ENCODE data around the gene SLC8B1.

GRCh38 chr12:113310489-113310888 lies 24.4 kb downstream of the SLC8B1 start:
- no peak for TF ChIP-seq SP1 (CRISPR knock-in tag; IDR thresholded peaks at IDR 0.05)
- no peak for TF ChIP-seq EZH2 (IDR thresholded peaks at IDR 0.05; ENCODE audit: borderline replicate concordance, low read depth, low read length)
- no peak for TF ChIP-seq MECOM (CRISPR knock-in tag; IDR thresholded peaks at IDR 0.05)
- no peak for TF ChIP-seq ETV5 (CRISPR knock-in tag; IDR thresholded peaks at IDR 0.05; ENCODE audit: low read depth)
- TF ChIP-seq, protein P1, sequence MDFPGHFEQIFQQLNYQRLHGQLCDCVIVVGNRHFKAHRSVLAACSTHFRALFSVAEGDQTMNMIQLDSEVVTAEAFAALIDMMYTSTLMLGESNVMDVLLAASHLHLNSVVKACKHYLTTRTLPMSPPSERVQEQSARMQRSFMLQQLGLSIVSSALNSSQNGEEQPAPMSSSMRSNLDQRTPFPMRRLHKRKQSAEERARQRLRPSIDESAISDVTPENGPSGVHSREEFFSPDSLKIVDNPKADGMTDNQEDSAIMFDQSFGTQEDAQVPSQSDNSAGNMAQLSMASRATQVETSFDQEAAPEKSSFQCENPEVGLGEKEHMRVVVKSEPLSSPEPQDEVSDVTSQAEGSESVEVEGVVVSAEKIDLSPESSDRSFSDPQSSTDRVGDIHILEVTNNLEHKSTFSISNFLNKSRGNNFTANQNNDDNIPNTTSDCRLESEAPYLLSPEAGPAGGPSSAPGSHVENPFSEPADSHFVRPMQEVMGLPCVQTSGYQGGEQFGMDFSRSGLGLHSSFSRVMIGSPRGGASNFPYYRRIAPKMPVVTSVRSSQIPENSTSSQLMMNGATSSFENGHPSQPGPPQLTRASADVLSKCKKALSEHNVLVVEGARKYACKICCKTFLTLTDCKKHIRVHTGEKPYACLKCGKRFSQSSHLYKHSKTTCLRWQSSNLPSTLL (IDR thresholded peaks at IDR 0.05), result no peak
- TF ChIP-seq SAFB2 (IDR thresholded peaks at IDR 0.05; ENCODE audit: borderline replicate concordance, low read depth, low read length, severe bottlenecking), result no peak
- no peak for TF ChIP-seq POLR2AphosphoS5 (IDR thresholded peaks at IDR 0.05; ENCODE audit: control insufficient read depth, insufficient read depth, low read depth, low read length)
- TF ChIP-seq POLR2A (conservative IDR thresholded peaks at IDR 0.05), result no peak
- TF ChIP-seq GABPA (tag; conservative IDR thresholded peaks at IDR 0.05; ENCODE audit: low read depth), result no peak
- TF ChIP-seq ZKSCAN1 (IDR thresholded peaks at IDR 0.05; ENCODE audit: low read depth, low read length), result no peak
- TF ChIP-seq, protein P2, sequence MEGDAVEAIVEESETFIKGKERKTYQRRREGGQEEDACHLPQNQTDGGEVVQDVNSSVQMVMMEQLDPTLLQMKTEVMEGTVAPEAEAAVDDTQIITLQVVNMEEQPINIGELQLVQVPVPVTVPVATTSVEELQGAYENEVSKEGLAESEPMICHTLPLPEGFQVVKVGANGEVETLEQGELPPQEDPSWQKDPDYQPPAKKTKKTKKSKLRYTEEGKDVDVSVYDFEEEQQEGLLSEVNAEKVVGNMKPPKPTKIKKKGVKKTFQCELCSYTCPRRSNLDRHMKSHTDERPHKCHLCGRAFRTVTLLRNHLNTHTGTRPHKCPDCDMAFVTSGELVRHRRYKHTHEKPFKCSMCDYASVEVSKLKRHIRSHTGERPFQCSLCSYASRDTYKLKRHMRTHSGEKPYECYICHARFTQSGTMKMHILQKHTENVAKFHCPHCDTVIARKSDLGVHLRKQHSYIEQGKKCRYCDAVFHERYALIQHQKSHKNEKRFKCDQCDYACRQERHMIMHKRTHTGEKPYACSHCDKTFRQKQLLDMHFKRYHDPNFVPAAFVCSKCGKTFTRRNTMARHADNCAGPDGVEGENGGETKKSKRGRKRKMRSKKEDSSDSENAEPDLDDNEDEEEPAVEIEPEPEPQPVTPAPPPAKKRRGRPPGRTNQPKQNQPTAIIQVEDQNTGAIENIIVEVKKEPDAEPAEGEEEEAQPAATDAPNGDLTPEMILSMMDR (IDR thresholded peaks at IDR 0.05 in 2 of 3, conservative IDR thresholded peaks at IDR 0.05 in 1 of 3; ENCODE audit: insufficient read depth in 2 of 3, low read depth in 1 of 3, low read length in 3 of 3), result no peak

Measured in K562 (cell line).